Hindlimb muscle (tissue), 1 donor: ENCODE measurements around the gene ASMT. TPM values are rescaled to one million over a fixed set of nuclear protein-coding genes. Genes with fewer than 3 reads are reported as not detected.
"Not testable (repeated sequence)": the region's sequence is repeated elsewhere in the genome, so short reads cannot be mapped to it uniquely, and the experiment has no call there.

Experiments
- DNase-seq: peaks from one replicate; pipeline ENCODE4 v3.0.0-alpha.2; 2013
- polyA plus RNA-seq: library from polyadenylated mRNA; unstranded; fragments of 120-200 nt; gene quantifications from one replicate; pipeline ENCODE4 v1.2.1, GENCODE V29; 2013; ENCODE audit not compliant: insufficient read length

Gene ASMT, protein sequence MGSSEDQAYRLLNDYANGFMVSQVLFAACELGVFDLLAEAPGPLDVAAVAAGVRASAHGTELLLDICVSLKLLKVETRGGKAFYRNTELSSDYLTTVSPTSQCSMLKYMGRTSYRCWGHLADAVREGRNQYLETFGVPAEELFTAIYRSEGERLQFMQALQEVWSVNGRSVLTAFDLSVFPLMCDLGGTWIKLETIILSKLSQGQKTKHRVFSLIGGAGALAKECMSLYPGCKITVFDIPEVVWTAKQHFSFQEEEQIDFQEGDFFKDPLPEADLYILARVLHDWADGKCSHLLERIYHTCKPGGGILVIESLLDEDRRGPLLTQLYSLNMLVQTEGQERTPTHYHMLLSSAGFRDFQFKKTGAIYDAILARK
- 0.19 TPM for polyA plus RNA-seq

- DNase-seq, result no peak
Measured at GRCh38 chrX:1614927-1615326, at the start of gene ASMT. Gene ASMT, plus strand, starts transcription at chrX:1615059. Its CDS starts 141 bp downstream, at chrX:1615200.

- not testable (repeated sequence) for DNase-seq
Measured at GRCh38 chrX:1574181-1574580, 40.7 kb upstream of the ASMT start.

DNA sequence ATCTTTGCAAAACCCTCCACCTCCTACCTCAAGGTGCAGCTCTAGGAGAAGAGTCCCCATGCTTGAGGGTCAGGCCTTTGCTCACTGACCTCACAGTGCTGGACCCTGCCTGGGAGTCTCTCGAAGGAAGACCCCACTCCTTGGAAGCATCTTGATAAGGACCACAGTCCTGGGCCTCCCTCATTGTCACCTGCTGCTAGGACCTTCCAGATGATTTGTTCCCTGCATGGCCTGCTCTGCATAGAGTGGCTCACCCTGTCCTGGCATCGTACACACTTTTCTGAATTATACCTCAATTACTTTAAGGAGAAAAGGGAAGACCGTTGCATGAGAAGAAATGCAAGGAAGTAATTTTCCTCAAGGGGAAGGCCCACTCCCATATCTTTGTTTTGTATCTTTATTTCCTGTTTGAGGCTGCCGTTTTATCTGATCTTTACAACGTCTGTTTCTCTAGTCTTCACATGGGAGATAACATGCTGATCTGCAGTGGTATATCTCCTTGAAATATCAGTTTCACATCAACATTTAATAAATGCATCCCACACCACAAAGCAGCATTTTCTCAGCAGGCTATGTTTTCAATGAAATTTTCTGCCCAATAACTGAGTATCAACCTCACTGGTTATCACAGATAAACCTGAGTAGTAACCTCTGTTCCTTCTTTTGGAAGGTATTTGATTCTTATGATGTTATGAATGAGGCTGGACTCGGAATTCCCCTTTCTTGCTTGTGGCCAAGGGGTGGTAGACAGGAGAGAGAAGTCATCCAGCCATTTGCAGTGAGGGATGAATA is 38.5 kb upstream of the ASMT start:
- DNase-seq, result no peak

- DNase-seq, result no peak
Measured at GRCh38 chrX:1577845-1578244, 37.0 kb upstream of the ASMT start.

DNA sequence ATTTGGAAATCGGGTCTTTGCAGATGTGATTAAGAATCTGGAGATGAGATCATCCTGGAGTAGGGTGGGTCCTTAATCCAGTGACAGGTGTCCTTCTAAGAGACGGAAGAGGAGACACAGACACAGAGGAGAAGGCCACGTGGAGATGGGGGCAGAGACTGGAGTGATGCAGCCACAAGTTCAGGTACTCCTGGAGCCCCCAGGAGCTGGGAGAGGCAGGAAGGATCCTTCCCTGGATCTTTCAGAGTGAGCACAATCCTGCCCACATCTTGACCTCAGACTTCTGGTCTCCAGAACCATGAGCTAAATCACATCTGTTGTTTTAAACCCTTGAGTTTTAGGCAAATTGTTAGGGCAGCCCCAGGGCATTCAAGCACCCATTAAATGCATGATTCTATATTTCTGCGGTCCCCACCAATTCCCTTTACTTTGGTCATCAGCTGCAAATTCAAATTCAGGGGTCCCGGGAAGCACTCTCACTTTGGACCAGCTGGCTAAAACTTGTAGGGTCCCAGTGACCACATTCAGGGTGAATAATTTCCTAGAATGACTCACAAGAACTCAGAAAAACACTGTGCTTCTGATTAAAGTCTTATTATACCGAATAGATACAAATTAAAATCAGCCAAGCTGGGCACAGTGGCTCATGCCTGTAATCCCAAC is 36.2 kb upstream of the ASMT start:
- DNase-seq, result no peak

DNA sequence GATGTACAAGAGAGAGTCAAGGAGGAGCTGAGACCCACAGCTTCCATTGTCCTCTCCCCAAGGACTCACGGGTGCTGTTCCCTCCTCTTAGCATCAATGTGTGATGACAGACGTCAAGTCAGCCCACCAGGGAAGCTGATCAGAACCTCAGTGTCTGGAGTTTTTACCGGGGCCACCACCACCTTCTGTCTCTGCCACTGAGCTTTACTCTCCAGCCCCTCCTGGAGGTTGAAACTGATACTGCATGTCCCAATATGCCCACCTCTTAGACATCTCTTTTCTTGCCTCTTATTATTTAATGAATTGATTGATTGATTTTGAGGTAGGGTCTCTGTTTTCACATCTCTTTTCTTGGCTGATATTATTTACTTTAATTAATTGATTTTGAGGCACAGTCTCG is 33.7 kb upstream of the ASMT start:
- peak; percentile 25 for DNase-seq

DNA sequence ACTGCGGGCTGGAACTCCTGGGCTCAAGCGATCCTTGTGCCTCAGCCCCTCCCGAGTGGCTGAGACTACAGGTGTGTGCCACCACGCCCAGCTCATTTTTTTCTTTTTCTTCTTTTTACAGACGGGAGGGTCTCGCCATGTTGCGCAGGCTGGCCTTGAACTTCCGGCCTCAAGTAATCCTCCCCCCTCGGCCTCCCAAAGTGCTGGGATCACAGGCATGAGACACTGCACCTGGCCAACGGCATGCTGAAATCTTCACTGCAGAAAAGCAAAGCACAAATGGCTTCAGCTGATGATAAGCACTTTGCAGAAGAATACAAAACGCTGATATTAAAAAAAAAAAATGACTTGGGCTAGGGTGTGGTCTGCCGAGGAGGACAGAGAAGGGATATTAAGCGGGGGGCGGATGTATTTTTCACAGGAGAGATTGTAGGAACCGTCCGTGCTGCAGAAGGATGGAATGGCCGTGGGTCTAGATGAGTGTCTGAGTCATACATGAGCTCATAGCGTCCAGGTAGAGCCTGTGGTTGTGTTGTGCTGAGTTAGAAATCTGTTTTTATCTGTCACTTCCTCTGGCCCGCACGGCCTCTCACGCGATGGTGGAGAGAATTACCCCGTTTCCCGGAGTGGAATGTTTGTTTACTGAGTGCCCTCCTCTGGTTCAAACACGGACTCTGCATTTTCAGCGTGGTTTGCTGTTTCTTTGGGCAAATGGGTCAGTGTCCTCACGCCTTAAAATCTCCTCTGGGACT is 32.0 kb upstream of the ASMT start:
- DNase-seq, result no peak

GRCh38 chrX:1584237-1585011 is 30.4 kb upstream of the ASMT start:
- no peak for DNase-seq

- DNase-seq, result no peak
Measured at GRCh38 chrX:1587161-1587560, 27.7 kb upstream of the ASMT start.

GRCh38 chrX:1589356-1590130 is 25.3 kb upstream of the ASMT start:
- DNase-seq, result no peak

GRCh38 chrX:1591102-1591862 is 23.6 kb upstream of the ASMT start, which contains the start of gene AKAP17A:
Gene AKAP17A, plus strand, starts transcription at chrX:1591604. Its CDS starts 1,859 bp downstream, at chrX:1593463.
- DNase-seq, result peak; percentile 93

DNA sequence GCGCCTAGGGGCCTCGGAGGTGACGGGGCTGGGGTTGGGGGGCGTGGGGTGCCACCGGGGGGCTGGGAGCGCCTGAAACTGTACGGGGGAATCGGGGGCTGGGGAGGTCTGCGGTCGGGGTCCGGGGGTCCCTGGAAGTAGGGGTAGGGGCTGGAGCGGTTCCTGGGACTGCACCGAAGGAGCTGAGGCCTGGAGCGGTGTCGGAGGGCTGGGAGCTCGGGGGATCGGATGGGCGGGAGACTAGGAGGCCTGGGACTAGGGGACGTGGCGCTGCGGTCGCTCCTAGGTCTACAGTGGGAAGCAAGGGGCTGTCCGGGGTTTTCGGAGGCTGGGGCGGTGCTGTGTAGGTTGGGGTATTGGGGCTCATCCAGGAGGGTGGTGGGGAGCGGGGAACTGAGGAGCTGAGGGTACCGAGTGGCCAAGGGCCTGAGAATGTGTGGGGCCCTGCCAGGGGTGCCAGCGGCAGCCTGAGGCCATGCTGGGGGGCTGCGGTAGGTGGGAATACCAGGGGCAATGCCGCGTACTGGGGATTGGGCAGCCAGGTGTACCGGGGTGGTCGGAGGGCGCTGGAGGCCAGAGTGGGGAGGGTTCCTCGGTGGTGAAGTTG is 22.9 kb upstream of the ASMT start:
- DNase-seq, result no peak

DNA sequence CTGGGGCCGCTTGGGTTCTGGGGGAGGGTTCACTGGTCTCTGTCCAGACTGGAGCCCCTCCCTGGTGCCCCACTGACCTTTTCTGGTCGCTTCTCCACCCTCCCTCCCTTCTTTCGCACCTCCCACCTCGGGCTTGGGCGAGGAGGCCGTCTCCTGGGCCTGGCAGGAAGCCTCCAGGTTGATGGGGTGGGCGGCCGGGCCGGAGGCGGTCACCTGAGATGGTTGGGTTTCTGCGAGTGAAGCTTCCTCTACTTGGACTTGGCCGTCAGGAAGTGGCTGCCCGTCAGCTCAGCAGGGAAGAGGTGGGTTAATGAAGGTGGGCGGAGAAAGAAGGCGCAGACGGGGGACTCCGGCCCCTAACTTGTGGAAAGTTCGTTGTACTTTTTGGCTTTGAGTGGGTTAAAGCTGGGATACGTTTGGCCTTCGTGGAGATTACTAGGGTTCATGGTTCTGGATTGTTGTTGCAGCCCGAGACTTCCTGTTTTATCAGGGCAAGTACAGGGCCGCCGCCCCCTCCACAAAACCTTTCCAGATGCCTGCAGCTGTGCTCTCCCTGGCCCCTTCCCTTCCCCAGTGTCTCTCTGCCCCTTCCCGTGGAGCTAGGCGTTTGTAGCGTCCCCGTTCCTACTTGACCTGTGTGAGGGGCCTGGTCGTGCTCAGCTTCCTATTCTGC is 22.3 kb upstream of the ASMT start:
- DNase-seq, result peak; percentile 28

DNA sequence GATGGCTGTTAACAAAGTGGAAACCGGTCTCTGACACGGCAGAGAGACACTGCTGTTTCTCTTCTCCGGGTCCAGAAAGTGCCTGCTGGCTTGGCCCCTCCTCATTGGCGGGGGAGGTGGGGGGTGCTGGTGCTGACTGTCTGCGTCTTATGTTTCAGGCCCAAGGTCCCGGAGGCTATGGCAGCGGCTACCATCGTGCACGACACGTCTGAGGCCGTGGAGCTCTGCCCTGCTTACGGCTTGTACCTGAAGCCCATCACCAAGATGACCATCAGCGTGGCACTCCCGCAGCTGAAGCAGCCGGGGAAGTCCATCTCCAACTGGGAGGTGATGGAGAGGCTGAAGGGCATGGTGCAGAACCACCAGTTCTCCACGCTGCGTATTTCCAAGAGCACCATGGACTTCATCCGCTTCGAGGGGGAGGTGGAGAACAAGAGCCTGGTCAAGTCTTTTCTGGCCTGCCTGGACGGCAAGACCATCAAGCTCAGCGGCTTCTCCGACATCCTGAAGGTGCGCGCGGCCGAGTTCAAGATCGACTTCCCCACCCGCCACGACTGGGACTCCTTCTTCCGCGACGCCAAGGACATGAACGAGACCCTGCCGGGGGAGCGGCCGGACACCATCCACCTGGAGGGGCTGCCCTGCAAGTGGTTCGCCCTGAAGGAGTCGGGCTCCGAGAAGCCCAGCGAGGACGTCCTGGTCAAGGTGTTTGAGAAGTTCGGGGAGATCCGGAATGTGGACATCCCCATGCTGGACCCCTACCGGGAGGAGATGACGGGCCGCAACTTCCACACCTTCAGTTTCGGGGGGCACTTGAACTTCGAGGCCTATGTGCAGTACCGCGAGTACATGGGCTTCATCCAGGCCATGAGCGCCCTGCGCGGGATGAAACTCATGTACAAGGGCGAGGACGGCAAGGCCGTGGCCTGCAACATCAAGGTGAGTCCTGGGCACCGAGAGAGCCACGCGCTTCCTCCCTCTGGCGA is 21.3 kb upstream of the ASMT start:
- no peak for DNase-seq

GRCh38 chrX:1595711-1596060 is 19.2 kb upstream of the ASMT start:
- DNase-seq, result no peak

- DNase-seq, result no peak
Measured at GRCh38 chrX:1596676-1597344, 18.0 kb upstream of the ASMT start.

- DNase-seq, result no peak
Measured at GRCh38 chrX:1597345-1598020, 17.4 kb upstream of the ASMT start.
